ENCODE measurements around the gene SEMA5A.

DNA sequence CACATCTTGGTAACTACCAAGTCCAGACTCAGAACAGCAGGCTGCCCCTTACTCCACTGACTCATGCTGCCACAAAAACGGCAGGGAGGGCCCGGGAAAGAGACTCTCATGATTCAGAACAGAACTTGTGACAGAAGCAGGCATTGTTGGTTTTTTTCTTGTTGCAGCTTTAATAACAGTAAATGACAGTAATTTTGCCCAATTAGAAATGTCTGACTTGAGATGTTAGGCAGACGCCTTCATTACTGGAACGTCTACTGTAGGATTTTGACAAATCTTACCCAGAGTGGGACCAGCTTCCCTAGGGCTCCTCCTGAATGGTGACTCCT lies 77.9 kb downstream of the SEMA5A start:
- TF ChIP-seq, protein P1, sequence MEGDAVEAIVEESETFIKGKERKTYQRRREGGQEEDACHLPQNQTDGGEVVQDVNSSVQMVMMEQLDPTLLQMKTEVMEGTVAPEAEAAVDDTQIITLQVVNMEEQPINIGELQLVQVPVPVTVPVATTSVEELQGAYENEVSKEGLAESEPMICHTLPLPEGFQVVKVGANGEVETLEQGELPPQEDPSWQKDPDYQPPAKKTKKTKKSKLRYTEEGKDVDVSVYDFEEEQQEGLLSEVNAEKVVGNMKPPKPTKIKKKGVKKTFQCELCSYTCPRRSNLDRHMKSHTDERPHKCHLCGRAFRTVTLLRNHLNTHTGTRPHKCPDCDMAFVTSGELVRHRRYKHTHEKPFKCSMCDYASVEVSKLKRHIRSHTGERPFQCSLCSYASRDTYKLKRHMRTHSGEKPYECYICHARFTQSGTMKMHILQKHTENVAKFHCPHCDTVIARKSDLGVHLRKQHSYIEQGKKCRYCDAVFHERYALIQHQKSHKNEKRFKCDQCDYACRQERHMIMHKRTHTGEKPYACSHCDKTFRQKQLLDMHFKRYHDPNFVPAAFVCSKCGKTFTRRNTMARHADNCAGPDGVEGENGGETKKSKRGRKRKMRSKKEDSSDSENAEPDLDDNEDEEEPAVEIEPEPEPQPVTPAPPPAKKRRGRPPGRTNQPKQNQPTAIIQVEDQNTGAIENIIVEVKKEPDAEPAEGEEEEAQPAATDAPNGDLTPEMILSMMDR (tag by site-specific recombination; IDR thresholded peaks at IDR 0.05) = no peak
- TF ChIP-seq YY1 (tag by site-specific recombination; IDR thresholded peaks at IDR 0.05) = no peak
- no peak for TF ChIP-seq ZBTB1 (tag by site-specific recombination; IDR thresholded peaks at IDR 0.05)
- TF ChIP-seq PRDM1 (tag by site-specific recombination; IDR thresholded peaks at IDR 0.05) = no peak
